Dermis microvascular lymphatic vessel endothelial cell (primary cell): ENCODE results near the gene AGPAT1. TPM values are rescaled to one million over a fixed set of nuclear protein-coding genes. Genes with fewer than 3 reads are reported as not detected.

Source experiments
- DNase-seq, 2 donors: peaks; one replicate each; pipeline versions ENCODE4 v3.0.0 to v3.0.0-alpha.2; 2010; ENCODE audit warnings: low read depth in 2 of 2
- total RNA-seq: library from RNA; depleted of rRNA; stranded (reverse); fragments of >200 nt; gene quantifications from 2 replicates; pipeline ENCODE4 v1.2.1, GENCODE V29; 2014

The AGPAT1 gene
- total RNA-seq, 1 donor from 2014 or later: 5.6 TPM

DNA sequence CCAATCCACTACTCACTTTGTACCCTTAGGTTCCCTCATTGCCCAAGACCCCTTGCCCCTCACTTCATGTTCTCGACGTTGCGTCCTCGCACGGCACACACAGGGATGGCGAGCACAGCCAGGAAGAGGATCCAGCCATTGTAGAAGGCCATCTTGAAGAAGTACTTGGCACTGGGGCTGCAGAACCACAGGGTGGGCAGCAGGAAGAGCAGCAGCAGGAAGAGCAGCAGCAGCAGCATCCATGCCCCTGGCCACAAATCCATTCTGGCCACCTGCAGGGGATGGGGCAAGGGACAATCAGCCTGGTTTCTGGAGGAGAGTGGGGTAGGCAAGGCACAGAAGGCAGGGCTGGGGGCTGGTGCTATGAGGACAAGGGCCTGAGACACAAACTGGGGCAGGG, 4.7 kb downstream of the AGPAT1 start:
- DNase-seq: no peak

DNA sequence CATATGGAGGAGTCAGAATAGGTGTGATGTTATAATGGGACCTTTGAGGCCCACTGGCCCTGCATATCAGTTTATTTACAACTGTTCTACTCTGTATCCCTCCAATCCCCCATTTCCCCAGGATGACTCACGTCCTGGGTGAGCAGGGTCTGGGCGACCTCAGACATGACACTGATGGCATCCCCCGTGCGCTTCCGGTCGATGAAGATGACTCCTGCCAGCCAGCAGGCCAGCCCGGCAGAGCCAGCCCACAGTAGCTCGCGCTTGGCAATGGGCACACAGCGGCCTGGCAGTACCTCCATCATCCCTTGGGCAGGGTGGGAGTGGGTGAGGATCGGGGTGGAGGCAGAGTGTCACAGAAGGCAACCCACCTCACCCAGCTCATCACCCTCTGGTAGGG, 5.6 kb downstream of the AGPAT1 start:
- DNase-seq: no peak

DNA sequence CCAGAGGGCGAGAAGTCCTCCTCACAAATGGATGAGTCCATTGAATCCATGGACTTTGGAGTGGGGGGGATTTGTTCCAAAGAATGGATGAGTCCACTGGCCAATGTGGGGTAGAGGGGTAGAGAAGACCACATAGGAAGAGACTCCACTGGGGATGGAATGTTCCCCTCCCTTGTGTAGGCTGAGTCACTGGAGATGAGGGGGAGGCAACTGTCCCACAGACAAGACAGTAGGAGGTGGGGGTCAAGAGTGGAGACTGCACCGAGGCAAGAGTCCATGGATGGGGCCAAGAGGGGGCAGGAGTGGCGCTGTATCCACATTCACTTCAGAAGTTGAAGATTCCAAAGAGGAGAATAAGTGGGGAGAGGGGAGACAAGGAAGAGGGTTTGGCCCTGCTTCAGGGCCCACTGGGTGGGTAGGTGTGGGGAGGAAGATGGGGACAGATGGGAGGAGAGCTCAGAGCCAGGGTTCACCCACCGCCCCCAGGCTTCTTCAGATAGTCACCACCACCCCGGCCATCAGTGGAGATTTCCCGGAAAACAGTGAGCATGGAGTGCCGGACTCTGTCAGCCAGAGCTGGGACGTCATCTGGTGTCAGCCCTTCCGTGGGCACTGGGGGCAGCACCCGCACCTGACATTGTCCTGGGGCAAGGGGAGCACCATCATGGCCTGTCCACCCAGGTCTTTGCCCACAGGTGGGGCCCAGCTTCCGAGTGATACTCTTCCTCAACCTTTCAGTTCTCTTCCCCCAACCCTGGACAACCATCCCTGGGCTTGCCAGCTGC, 6.9 kb downstream of the AGPAT1 start:
- DNase-seq: no peak

DNA sequence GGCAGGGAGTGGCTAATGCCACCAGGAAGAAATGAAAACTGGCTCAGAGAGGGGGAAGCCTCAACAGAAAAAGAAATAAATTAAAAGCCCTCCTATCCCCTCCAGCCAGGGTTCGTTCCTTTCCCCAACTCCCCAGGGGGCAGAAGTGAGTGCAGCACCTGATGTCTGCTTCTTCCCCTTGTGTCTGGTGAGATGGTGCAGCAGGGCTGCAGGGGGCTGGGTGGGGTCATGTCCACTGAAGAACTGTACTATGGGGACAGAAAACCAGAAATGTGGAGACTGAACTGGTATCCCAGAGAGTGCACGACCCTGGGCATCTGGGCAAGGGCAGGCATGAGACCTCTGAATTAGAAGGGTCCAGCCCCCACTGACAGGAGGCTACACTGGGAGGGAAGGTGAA, 7.5 kb downstream of the AGPAT1 start:
- DNase-seq: no peak

DNA sequence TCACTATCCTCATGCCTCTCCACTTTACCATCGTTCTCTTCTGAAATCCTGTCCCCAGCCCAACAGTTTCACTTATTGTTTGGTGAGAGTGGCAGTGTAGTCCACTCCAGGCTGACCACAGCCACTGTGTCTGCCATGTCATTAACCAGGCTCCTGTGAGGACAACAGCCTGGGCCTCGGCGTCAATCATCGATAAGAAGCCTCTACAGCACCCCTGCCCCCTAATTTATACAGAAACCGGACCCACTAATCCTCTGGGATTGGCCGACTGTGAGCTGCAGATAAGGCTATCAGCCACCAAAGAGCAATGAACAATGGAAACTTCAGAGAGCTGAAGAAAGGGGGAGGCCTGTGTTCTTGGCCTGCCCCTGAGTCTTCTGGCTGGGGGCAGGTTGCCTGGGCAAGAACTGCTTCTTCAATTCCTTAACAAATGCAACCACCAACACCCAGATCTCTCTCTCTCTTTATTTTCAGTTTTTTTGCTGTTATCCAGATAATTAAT, 8.1 kb downstream of the AGPAT1 start:
- no peak for DNase-seq

DNA sequence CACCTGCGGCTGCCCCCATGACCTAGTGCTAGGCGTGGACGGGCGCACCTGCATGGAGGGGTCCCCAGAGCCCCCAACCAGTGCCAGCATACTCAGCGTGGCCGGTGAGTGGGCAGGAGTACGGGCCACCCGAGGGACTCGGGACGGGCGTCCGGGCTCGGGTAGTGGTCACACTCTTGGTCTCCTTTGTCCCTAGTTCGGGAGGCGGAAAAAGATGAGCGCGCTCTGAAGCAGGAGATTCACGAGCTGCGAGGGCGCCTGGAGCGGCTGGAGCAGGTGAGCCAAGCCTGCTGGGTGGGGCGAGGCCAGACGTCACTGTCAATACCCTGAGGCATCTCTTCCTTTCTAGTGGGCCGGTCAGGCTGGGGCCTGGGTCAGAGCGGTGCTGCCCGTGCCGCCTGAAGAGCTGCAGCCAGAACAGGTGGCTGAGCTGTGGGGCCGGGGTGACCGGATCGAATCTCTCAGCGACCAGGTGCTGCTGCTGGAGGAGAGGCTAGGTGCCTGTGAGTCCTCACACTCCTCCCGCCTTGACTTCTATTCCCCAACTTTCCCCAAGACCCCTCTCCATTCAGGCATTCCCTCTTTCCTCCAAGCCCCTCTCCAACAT, 8.6 kb downstream of the AGPAT1 start:
- no peak for DNase-seq

DNA sequence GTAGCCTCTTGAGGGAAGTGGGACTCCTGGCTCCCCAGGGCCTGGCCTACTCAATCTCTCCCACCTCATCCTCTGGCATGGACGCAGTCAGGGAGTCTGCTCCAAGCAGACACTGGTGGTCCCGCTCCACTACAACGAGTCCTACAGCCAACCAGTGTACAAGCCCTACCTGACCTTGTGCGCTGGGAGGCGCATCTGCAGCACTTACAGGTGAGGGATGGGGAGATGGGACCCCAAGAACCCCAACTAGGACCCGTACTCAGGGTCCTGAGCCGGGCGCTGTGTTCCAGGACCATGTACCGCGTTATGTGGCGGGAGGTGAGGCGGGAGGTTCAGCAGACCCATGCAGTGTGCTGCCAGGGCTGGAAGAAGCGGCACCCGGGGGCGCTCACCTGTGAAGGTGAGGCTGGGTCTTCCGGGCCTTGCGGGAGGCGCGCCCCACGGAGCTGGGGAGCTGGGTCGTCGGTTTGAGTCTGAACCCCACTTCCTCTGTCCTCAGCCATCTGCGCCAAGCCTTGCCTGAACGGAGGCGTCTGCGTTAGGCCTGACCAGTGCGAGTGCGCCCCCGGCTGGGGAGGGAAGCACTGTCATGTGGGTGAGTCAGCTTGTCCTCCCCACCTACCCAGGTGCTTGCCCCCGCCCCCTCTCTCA, 9.3 kb downstream of the AGPAT1 start:
- no peak for DNase-seq

DNA sequence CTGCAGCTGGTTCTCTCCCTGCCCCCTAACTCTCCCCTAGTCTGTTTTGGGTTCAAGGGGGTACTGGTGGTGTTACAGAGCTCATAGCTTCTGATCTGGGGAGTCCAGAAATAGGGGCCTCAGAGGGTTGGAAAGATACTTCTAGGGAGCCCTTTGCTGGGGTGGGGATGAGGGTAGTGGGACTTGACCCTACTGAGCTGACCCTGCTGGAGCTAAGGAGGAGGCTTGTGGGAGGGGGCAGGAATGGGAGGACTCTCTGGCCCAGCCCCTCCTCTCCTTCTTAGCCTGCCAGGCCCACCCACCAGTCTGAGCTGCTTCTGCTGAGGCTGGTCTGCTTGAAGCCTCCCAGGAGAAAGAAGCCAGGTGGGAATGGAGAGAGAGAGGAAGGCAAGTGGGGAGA, 11.6 kb downstream of the AGPAT1 start, which contains the start of gene EGFL8:
TSS of gene EGFL8 (plus strand) at position 301 of the 400 bp plus-strand sequence. CDS start 1,571 bp downstream, outside the sequence.
- DNase-seq: no peak

DNA sequence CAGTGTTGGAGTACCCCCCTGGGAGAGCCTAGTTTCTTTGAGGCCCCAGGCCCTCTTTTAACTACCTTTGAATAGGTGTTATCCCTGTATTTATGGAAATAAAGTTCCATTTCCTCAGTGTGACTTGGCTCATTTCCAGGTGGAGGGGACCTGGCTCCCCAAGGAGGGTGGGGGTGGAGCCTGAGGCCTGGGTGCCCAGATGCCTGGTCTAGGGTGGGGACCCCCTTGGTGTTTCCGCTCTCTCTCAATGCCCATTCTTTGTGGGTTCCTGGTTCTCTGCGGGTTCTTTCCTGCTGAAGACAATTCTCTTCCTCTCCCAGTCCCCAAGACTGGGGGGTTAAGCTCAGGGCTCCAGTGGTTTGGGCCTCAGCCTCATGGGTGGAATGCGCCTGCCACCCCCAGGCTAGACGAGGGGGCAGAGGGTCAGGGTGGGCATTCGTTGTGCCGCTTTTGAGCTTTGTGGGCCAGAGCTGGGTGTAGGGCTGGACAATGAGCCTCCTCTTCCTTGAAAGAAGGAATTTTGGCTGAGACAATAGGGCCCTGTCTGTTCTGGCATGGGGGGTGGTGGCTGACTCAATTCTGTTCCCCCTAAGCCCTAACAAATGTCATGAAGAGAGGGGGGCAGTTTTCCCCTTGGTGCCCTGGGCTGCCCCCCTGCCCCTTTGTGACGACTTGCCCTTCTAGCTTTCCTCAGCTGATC, 12.2 kb downstream of the AGPAT1 start:
- DNase-seq: no peak

DNA sequence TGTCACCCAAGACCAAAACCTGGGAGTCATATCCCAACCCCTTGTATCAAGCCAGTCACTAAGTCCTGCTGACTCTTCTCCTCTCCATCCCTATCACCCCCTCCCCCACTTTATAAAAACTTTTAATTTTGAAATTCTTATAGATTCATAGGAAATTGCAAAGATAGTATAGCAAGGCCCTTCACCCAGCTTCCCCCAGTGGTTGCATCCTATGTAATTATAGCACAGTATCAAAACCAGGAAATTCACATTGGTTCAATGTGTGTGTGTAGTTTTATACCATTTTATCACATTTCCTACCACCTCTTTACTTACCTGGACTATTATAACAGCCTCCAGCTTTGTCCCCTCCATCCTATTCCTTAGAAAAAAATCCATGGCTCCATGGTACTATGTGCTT, 17.8 kb downstream of the AGPAT1 start:
- DNase-seq: no peak

DNA sequence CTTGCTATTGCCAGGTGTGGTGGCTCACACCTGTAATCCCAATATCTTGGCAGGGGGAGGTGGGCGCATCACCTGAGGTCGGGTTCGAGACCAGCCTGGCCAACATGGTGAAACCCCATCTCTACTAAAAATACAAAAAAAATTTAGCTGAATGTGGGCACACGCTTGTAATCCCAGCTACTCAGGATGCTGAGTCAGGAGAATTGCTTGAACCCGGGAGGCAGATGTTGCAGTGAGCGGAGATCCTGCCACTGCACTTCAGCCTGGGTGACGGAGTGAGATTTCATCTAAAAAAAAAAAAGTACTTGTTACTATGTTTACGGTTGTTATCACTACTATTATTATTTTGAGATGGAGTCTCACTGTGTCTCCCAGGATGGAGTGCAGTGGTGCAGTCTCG, 19.0 kb downstream of the AGPAT1 start:
- no peak for DNase-seq

DNA sequence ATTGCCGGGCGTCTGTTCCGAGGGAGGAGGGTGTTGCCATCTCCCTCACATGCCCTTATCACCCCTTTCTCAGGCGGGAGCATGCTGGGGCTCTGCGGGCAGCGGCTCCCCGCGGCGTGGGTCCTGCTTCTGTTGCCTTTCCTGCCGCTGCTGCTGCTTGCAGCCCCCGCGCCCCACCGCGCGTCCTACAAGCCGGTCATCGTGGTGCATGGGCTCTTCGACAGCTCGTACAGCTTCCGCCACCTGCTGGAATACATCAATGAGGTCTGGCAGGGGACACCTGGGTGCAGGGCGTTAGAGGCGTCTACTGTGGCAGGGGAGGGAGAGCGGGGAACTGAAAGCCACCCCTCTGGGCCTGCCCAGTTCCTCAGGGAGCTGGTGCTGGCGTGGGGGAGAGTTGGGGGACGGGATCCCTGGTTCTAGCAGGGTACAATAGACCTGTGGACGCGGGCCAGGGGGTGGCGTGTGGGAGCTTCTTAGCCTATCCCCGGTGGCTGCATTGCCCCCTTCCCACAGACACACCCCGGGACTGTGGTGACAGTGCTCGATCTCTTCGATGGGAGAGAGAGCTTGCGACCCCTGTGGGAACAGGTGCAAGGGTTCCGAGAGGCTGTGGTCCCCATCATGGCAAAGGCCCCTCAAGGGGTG, 21.2 kb downstream of the AGPAT1 start:
- DNase-seq: peak; percentile 68 to 80

DNA sequence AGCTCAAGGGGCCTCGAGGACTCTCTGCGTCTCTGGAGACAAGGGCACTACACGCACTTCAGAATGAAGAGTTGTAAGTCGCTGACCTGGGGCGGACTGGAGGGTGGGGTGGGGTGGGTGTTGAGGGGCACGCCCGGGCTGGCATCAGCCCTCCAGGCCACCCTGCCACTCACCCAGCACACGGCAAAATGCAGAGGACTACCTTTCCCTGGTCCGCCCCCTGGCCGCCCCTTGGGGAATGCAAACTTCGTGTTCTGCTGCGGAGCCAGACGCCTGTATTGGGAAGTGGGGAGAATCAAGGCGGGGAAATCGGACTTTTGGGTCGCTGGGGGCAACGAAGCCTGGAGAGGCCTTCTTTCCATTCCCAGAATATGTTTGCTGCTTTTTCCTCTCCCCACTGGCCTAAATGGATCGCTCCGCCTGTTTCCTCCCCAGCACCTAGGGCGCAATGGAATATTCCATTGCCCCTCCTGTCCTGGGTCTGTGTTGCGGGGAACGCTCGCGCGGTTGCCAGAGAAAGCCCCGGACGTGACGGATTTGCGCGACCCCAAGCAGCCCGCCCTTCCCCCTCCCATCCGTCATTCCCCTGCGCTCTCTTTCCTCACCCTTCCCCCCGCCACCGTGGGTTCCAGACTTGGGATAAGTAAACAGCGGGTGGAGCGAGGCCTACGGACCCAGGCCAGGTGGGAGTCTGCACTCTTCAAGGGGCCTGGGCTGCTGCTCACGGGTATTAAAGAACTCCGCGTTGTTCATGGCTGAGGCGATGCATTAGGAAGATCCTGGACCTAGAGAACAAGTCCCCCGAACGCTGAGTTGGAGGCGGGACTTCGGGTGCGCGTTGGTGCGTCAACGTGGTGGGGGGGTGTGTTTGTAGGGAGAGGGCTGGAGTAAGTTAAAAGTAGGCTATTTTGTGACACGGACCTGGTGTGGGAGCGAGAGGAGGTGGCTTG, 22.0 kb downstream of the AGPAT1 start, which contains the start of gene PPT2:
TSS of gene PPT2 (plus strand) at position 578 of the 950 bp plus-strand sequence. CDS start 454 bp downstream, outside the sequence.
- peak; percentile 96 to 97 for DNase-seq

DNA sequence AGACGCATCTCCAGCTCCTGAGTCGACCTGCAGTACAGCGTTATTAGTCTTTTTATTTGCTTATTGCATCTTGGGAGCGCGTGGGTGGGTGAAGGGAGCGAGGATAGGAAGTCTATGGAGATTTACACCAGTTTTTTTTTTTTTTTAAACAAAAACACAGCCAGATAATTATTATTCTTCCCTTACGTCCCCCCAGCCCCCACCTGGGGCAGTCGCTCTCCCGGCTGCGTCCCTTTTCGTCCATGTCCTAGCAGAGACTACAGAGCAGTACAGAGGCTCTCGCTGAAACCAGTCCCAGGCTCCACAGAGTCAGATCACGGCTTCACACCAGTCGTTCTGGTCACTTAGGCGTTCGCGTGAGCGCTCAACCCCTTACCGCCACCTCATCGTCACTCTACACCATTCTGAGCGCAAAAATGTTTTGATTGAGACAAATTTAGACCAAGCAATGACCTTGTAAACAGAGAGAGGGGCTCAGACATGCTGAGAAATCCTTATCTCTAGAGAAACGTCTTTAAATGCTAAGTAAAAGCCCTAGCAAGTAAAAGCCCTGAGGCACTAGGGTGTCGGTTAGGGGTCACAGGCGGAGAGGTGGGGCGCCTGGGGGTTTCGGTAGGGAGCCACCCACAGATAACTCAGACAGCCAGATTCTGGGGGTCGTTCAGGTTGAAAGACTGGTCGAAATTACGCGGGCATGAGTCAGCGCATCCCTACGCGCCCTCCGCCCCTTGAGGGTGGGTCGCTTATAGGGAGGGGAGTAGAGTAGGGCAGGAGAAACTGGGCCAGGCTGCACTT, 22.9 kb downstream of the AGPAT1 start:
- peak in 1 of 2 donors; percentile 48 for DNase-seq

DNA sequence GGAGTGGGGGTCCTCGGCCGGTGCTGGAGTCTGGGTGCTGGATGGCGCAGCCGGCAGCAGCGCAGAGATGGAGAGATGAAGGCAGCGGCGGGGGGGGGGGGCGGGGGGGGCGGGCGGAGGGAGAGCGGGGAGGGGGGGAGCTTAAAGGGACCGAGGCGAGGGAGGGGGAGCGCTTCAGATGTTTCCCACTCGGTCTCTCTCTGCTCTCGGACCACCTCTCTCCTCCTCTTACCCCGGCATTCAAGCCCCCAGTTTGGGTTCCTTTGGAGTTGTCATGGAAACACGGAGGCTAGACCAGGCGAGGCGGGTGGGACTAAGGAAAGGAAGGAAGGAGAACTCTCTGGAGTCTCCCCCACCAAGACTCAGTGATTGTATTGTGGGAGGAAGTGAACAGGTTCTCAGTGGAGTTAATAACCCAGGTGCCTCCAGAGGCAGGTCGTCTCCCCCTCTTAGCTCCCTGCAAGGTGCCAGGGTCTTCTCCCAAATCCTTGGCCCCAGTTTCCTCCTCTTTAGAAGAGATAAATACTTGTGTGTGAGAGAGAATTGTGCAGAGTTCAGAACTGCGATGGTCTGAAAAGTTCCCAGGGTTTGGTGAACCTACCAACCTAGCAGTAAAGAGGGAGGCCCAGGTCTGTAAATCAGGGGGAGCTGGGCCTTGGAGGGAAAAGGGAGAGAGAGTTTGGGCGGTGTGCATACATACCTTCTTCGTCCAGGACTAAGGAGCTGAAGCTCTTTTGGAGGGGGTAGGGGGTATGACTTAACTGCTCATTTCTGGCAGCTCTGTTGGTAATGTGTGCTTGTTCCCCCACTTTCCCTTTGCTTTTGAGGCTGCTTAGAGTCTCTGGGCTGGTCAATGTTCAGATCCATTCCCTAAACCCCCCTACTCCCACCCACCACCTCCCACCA, 23.8 kb downstream of the AGPAT1 start, which contains the start of gene PRRT1:
TSS of gene PRRT1 (minus strand) at position 77 of the 906 bp plus-strand sequence. CDS start 112 bp downstream, outside the sequence.
- DNase-seq: no peak

DNA sequence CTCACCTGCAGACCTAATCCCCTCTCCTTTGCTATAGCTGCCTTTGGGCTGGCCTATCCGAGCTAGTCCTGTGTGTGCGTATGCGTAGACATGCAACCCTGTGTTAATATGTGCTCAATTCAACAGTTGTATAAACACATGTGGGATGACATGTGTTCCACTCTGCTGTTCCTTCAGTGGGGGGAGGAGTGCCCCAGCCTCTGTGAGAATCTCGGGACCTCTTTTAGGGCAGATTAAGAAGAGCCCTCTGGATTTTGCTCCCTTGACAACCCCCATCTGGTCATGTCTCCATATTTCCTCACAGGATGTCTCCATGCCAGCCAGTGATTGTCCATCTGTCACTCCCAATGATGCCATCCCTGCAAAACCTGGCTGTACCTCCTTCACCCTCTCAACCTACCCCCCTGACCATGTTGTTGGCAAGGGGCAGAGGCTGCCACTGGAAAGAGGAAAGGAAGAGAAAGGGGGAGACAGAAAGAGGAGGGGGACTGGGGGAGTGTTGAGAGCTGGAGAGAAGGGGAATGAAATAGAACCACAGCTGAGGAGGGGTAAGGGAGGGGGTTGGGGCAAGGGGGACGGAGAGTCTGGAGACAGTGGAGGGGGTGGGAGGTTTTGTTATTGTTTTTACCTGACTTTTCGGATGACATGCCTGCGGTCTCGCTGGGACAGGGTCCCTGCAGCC, 24.6 kb downstream of the AGPAT1 start:
- no peak for DNase-seq
